Fibroblast of villous mesenchyme (primary cell): ENCODE measurements around the gene OR13G1. TPM values are rescaled to one million over a fixed set of nuclear protein-coding genes. Genes with fewer than 3 reads are reported as not detected.
"Not testable (repeated sequence)": the region's sequence is repeated elsewhere in the genome, so short reads cannot be mapped to it uniquely, and the experiment has no call there.

Experiments
- DNase-seq: peaks from one replicate; pipeline ENCODE4 v3.0.0-alpha.2; 2010; ENCODE audit warnings: low read depth
- H3K4me3 ChIP-seq: 2 replicates; pipeline ENCODE4 v1.5.1; 2011; ENCODE audit warnings: low read depth, mild to moderate bottlenecking, low read length
- CTCF ChIP-seq: IDR thresholded peaks from 2 replicates; pipeline ENCODE4 v1.5.1; 2012; ENCODE audit warnings: low read depth, mild to moderate bottlenecking, low read length; ENCODE audit not compliant: insufficient read depth
- total RNA-seq: library from RNA; depleted of rRNA; stranded (reverse); fragments of >200 nt; gene quantifications from 2 replicates; pipeline ENCODE4 v1.2.3, GENCODE V29; 2012

The OR13G1 gene
- not detected in 2 replicates for total RNA-seq

GRCh38 chr1:247679639-247680038, at the start of gene OR13G1:
TSS of gene OR13G1 (minus strand) at chr1:247679739. CDS start at chr1:247673041, 6,698 bp downstream.
- no peak for TF ChIP-seq CTCF
- H3K4me3 ChIP-seq: no peak within 1 kb of the TSS
- no peak for DNase-seq

- no peak overlapping the region for H3K4me3 ChIP-seq
- no peak for DNase-seq
- no peak for TF ChIP-seq CTCF
These were observed 41.7 kb upstream of the OR13G1 start for GRCh38 chr1:247721222-247721621.

DNA sequence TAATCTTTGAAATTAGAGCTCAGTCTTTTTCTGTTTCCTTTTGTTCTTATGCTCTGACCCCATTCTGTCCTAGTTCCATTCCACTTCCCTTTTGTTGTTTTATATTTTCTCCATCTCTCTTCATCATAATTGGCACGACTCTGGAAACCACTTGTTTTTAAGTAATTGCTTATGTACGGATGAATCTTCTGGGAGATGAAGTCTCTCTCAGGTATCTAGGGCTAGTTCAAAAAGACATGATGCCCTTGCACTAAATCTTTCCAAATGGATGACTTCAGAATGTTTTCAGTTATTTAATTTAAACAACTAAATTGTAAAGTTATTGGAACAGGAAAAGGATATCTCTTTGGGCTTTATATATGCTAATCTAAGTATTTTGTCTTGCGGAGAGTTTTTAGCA, 37.0 kb upstream of the OR13G1 start, which contains the start of gene OR6F1:
OR6F1 (minus strand) TSS at position 101 of the 400 bp plus-strand sequence. CDS start 3,891 bp downstream, outside the sequence.
- no peak for DNase-seq
- no peak within 1 kb of the TSS for H3K4me3 ChIP-seq
- no peak for TF ChIP-seq CTCF

DNA sequence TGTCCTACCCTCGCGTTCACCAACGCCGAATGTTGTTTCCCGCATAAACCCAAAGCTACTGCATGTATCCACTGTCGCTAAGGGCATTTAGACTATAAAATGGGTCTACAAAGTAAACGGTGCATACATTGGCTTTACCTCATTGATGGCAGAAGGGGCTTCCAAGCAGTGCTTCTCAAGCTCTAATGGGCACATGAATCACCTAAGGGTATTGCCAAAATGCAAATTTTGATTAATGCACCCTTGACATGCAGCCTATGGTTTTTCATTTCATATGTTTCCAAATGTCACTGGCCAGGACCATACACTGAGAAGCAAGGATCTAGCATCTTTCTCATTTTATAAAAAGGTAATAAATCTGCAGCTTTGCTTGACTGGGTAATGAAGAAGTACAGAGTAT, 34.2 kb upstream of the OR13G1 start:
- no peak for DNase-seq
- no peak overlapping the region for H3K4me3 ChIP-seq
- TF ChIP-seq CTCF: no peak

DNA sequence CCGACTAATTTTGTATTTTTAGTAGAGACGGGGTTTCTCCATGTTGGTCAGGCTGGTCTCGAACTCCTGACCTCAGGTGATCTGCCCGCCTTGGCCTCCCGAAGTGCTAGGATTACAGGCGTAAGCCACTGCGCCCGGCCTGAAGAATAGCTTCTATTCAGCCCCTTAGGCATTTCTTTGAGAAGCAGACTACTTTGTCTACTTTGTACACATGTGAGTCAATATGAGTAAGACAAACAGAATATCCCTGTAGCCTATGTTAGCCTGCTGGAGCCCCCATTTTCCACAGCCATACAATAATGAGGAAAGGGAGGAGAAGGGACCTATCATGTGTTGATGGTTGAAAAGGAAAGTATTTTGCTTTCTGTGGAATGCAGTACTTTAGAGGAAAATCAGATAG, 31.1 kb upstream of the OR13G1 start:
- DNase-seq: not testable (repeated sequence)

DNA sequence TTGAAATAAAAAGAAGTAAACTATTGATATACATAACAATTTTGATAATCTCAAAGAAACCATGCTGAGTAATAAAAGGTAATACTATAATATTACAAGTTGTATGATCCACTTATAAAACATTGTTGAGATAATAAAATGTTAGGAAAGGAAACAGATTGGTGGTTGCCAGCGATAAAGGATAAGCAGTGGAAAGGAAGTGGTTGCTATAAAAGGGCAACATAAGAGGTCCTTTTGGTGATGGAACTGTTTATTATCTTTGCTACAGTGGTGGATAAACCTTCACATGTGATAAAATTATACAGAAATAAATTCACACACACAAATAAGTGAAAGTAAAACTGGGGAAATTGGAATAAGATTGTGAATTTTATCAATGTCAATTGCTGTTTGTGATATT, 21.8 kb upstream of the OR13G1 start:
- H3K4me3 ChIP-seq: no peak overlapping the region
- TF ChIP-seq CTCF: no peak
- no peak for DNase-seq

More for the DNA sequence above, 31.1 kb upstream of the OR13G1 start:
- H3K4me3 ChIP-seq: not testable (repeated sequence)

- DNase-seq: peak; percentile 37
- peak; percentile 70 for TF ChIP-seq CTCF
- no peak overlapping the region for H3K4me3 ChIP-seq
These were observed 1.9 kb upstream of the OR13G1 start for GRCh38 chr1:247681288-247681897.
